ENCODE measurements around the gene CFDP1.

Gene CFDP1

GRCh38 chr16:75398333-75398732 lies 35.0 kb downstream of the CFDP1 start:
- no peak overlapping the region for H3K4me2 ChIP-seq (ENCODE audit: low read depth, low read length)
- TF ChIP-seq EZH2 (optimal IDR thresholded peaks at IDR 0.05; ENCODE audit: low read depth, low read length), result no peak
- no peak for TF ChIP-seq EZH2phosphoT487 (IDR thresholded peaks at IDR 0.05; ENCODE audit: low read length)
- TF ChIP-seq CTCF (IDR thresholded peaks at IDR 0.05; ENCODE audit: low read length), result no peak
- DNase-seq, result no peak
- H3K79me2 ChIP-seq (ENCODE audit: low read length), result no peaks in the 10 kb centered on the region
- H3K36me3 ChIP-seq (replicated peaks; ENCODE audit: insufficient read depth, low read length), result no peaks in the 10 kb centered on the region
- H3K9ac ChIP-seq (ENCODE audit: low read length), result no peak overlapping the region
- no peak overlapping the region for H2AFZ ChIP-seq (ENCODE audit: low read length)
- no peaks in the 10 kb centered on the region for H3K9me2 ChIP-seq (replicated peaks; ENCODE audit: insufficient read depth, low read length)
- H3K9me3 ChIP-seq (replicated peaks; ENCODE audit: insufficient read depth, low read length), result no peaks in the 10 kb centered on the region
- H3K4me1 ChIP-seq (ENCODE audit: low read length), result no peaks in the 10 kb centered on the region
- no peaks in the 10 kb centered on the region for H4K20me1 ChIP-seq (ENCODE audit: insufficient read depth, low read length)
- no peaks in the 10 kb centered on the region for H3F3A ChIP-seq (ENCODE audit: insufficient read depth, low read length)
- no peak overlapping the region for H3K4me3 ChIP-seq (ENCODE audit: low read length)
- H3K27me3 ChIP-seq (replicated peaks; ENCODE audit: insufficient read depth, low read length), result no peaks in the 10 kb centered on the region
- H3K27ac ChIP-seq (ENCODE audit: low read length), result no peak overlapping the region

- Histone ChIP-seq H3K36me3 (replicated peaks; ENCODE audit: insufficient read depth, low read length) (no peaks in the 10 kb centered on the region), H3K27me3 (replicated peaks; ENCODE audit: insufficient read depth, low read length) (no peaks in the 10 kb centered on the region), H3K9ac (ENCODE audit: low read length) (no peak overlapping the region), H3K4me3 (ENCODE audit: low read length) (no peak overlapping the region), H3K9me2 (replicated peaks; ENCODE audit: insufficient read depth, low read length) (no peaks in the 10 kb centered on the region), H3K79me2 (ENCODE audit: low read length) (no peaks in the 10 kb centered on the region), H2AFZ (ENCODE audit: low read length) (no peak overlapping the region), H3K4me2 (ENCODE audit: low read depth, low read length) (no peak overlapping the region), H4K20me1 (ENCODE audit: insufficient read depth, low read length) (no peaks in the 10 kb centered on the region), H3F3A (ENCODE audit: insufficient read depth, low read length) (no peaks in the 10 kb centered on the region), H3K4me1 (ENCODE audit: low read length) (no peaks in the 10 kb centered on the region), H3K27ac (ENCODE audit: low read length) (no peak overlapping the region), H3K9me3 (replicated peaks; ENCODE audit: insufficient read depth, low read length) (no peaks in the 10 kb centered on the region)
- TF ChIP-seq EZH2 (optimal IDR thresholded peaks at IDR 0.05; ENCODE audit: low read depth, low read length), result no peak
- TF ChIP-seq CTCF (IDR thresholded peaks at IDR 0.05; ENCODE audit: low read length), result no peak
- TF ChIP-seq EZH2phosphoT487 (IDR thresholded peaks at IDR 0.05; ENCODE audit: low read length), result no peak
- DNase-seq, result no peak
These were observed 38.4 kb downstream of the CFDP1 start for GRCh38 chr16:75394941-75395340.

DNA sequence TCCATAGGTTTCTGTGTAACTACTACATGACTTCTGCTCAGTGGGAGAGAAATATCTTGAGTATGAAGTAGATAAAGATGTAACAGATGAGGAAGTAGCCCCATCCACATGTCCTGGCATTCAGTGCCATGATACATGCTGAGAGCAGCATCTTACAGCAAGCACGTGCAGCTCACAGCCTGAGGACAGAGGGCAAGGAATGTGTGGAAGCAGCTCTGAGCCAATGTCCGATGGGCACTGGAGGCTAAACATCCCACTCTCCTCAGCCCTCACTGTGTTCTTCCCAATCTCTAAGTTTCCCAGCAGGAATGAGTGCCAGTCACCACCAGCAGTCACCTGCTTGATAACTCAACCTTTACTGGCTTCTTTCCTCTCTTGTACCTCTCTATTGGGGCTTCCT lies 40.4 kb downstream of the CFDP1 start:
- H3K9ac ChIP-seq (ENCODE audit: low read length), result no peak overlapping the region
- no peaks in the 10 kb centered on the region for H3K36me3 ChIP-seq (replicated peaks; ENCODE audit: insufficient read depth, low read length)
- no peak overlapping the region for H3K27ac ChIP-seq (ENCODE audit: low read length)
- no peaks in the 10 kb centered on the region for H4K20me1 ChIP-seq (ENCODE audit: insufficient read depth, low read length)
- H2AFZ ChIP-seq (ENCODE audit: low read length), result no peak overlapping the region
- no peak for DNase-seq
- H3K9me3 ChIP-seq (replicated peaks; ENCODE audit: insufficient read depth, low read length), result no peaks in the 10 kb centered on the region
- H3F3A ChIP-seq (ENCODE audit: insufficient read depth, low read length), result no peaks in the 10 kb centered on the region
- TF ChIP-seq EZH2 (optimal IDR thresholded peaks at IDR 0.05; ENCODE audit: low read depth, low read length), result no peak
- no peak for TF ChIP-seq CTCF (IDR thresholded peaks at IDR 0.05; ENCODE audit: low read length)
- no peak for TF ChIP-seq EZH2phosphoT487 (IDR thresholded peaks at IDR 0.05; ENCODE audit: low read length)
- no peaks in the 10 kb centered on the region for H3K4me1 ChIP-seq (ENCODE audit: low read length)
- no peaks in the 10 kb centered on the region for H3K9me2 ChIP-seq (replicated peaks; ENCODE audit: insufficient read depth, low read length)
- no peaks in the 10 kb centered on the region for H3K27me3 ChIP-seq (replicated peaks; ENCODE audit: insufficient read depth, low read length)
- no peak overlapping the region for H3K4me2 ChIP-seq (ENCODE audit: low read depth, low read length)
- H3K79me2 ChIP-seq (ENCODE audit: low read length), result no peaks in the 10 kb centered on the region
- H3K4me3 ChIP-seq (ENCODE audit: low read length), result no peak overlapping the region

Measured in MM.1S (cell line).